CD4-positive, alpha-beta memory T cell (primary cell): ENCODE measurements around the gene DST. TPM values are rescaled to one million over a fixed set of nuclear protein-coding genes. Genes with fewer than 3 reads are reported as not detected.

Experiments used
- CTCF ChIA-PET: fragments of 350-600 bp; sonication (Branson Sonifier 250); formaldehyde crosslinking; loops from one replicate; lab custom pipeline; 2021; ENCODE audit warnings: inconsistent platforms; ENCODE audit not compliant: partially characterized antibody; lab: Charles Lee
- POLR2A ChIA-PET: fragments of 350-600 bp; sonication (Branson Sonifier 250); formaldehyde crosslinking; loops from one replicate; lab custom pipeline; 2021; ENCODE audit not compliant: partially characterized antibody; lab: Charles Lee
- DNase-seq, 5 donors: peaks; one replicate each; pipeline versions ENCODE4 v3.0.0 to v3.0.0-alpha.2; 2020 to 2022; ENCODE audit warnings: mixed read lengths in 1 of 5
- H3K27ac ChIP-seq: one replicate; pipeline ENCODE4 v1.7.0; 2013; ENCODE audit warnings: low read depth, low read length
- H3K27me3 ChIP-seq: 2 replicates; pipeline ENCODE4 v1.7.0; 2013; ENCODE audit warnings: mild to moderate bottlenecking, low read length, moderate library complexity; ENCODE audit not compliant: insufficient read depth
- H3K36me3 ChIP-seq: 2 replicates; pipeline ENCODE4 v1.7.0; 2013; ENCODE audit warnings: mild to moderate bottlenecking, low read length, moderate library complexity; ENCODE audit not compliant: insufficient read depth
- H3K4me1 ChIP-seq: 2 replicates; pipeline ENCODE4 v1.7.0; 2013; ENCODE audit warnings: mild to moderate bottlenecking, low read length, moderate library complexity; ENCODE audit not compliant: insufficient read depth
- H3K4me3 ChIP-seq, 2 donors: one replicate each; pipeline ENCODE4 v1.7.0; 2013; ENCODE audit warnings: low read length in 2 of 2, mild to moderate bottlenecking in 1 of 2
- H3K9me3 ChIP-seq, 2 donors: one replicate each; pipeline ENCODE4 v1.7.0; 2013; ENCODE audit warnings: low read length in 2 of 2, control low read depth in 1 of 2; ENCODE audit not compliant: control insufficient read depth in 1 of 2
- H3K27ac Mint-ChIP-seq, 7 donors: one replicate each; pipeline ENCODE4 v1.8.0; 2020 to 2021; ENCODE audit warnings: mixed read lengths in 7 of 7, mild to moderate bottlenecking in 6 of 7, inconsistent platforms in 3 of 7, moderate library complexity in 3 of 7
- H3K27me3 Mint-ChIP-seq, 2 donors: one replicate each; pipeline ENCODE4 v1.8.0; 2020 to 2021; ENCODE audit warnings: mixed read lengths in 2 of 2
- H3K36me3 Mint-ChIP-seq, 2 donors: one replicate each; pipeline ENCODE4 v1.8.0; 2020 to 2021; ENCODE audit warnings: mixed read lengths in 2 of 2, inconsistent platforms in 1 of 2, mild to moderate bottlenecking in 1 of 2
- H3K4me1 Mint-ChIP-seq, 4 donors: one replicate each; pipeline ENCODE4 v1.8.0; 2020 to 2021; ENCODE audit warnings: mixed read lengths in 4 of 4, mild to moderate bottlenecking in 1 of 4
- H3K4me3 Mint-ChIP-seq, 8 donors: one replicate each; pipeline ENCODE4 v1.8.0; 2020 to 2021; ENCODE audit warnings: mixed read lengths in 8 of 8, mild to moderate bottlenecking in 7 of 8, moderate library complexity in 6 of 8, inconsistent platforms in 3 of 8
- H3K9me3 Mint-ChIP-seq, 8 donors: one replicate each; pipeline ENCODE4 v1.8.0; 2020 to 2021; ENCODE audit warnings: mixed read lengths in 8 of 8, mild to moderate bottlenecking in 5 of 8, inconsistent platforms in 3 of 8, moderate library complexity in 1 of 8
- intact Hi-C: fragments of 100-400 bp; cut with micrococcal nuclease; formaldehyde crosslinking; loops from one replicate; pipeline ENCODE4 v1.15.1; 2023
- polyA plus RNA-seq, 2 donors: library from polyadenylated mRNA; unstranded; fragments of 300-500 nt; fragmentation: Illumina TruSeq; gene quantifications; one replicate each; pipeline ENCODE4 v1.2.3, GENCODE V29; 2021
- total RNA-seq, 2 experiments: library from RNA; stranded (reverse); gene quantifications; one replicate each; pipeline ENCODE4 v1.2.3, GENCODE V29; 2021

The DST gene
- total and polyA plus RNA-seq, 4 experiments from 2014 or later: 1.1 to 8.8 (median 5.2) TPM

DNA sequence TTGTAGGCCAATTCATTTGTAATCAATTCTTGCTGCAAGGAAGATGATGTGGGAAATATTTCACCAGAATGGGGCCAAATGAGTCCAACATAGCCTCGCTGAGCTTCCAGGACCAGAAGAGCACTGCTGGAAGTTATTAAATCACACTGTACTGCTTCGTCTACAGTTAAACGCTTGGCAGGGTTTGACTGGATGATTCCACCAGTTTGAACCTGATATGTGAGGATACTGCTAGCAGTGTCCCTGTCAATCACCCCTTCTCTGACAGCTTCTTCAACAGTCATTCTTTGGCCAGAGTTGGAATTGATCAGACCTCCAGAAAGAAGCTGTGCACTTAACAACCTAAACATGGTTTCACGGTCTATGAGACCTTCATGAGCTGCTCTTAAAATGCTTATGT is 34.4 kb downstream of the DST start:
- intact Hi-C loops: no loop called here
- no peaks in the 10 kb centered on the region for H3K4me1 Mint-ChIP-seq
- CTCF ChIA-PET: interaction anchor here (1.5 to 2.6 kb wide), 2 partner anchors 9 to 13 kb away, joined by 5 to 12 read pairs; no protein-coding TSS in a partner anchor

DNA sequence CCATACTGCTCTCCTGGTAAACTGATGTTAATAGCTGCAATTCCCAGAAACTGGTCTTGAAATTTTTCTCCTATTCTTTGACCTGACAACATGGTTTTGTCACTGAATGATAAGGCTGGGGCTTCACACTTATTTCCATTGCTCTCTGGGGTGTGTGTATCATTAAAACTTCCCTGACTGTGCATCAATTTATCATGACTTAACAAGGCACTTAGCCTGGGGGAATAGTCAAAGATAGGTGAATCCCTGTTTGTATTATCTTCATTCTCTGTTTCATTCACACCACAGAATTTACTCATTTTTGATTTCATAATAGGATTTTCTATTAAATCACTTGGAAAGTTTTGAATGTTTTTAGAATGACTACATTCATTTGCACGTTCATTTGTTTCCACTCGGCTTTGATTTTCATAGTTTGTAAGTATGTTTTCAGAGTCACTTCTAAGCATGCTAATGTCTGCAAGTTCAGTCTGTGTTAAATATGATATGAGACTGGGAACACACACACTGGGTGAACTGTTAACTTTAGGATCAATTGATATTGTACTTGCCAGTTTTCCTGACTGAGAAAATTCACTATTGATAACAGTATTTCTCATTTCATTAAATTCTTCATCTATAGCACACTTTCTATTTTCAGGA is 35.5 kb downstream of the DST start:
- H3K27ac Mint-ChIP-seq: no peak overlapping the region
- intact Hi-C loops: no loop called here
- POLR2A ChIA-PET: no interaction called here
- H3K4me1 Mint-ChIP-seq: no peaks in the 10 kb centered on the region
- peaks cover 0 to 2% (median 0%) of the 10 kb centered on the region in 8 donors for H3K9me3 Mint-ChIP-seq
- Histone ChIP-seq H3K36me3 (no peaks in the 10 kb centered on the region), H3K4me3 (no peak overlapping the region), H3K27me3 (no peaks in the 10 kb centered on the region), H3K9me3 (no peaks in the 10 kb centered on the region), H3K27ac (no peak overlapping the region), H3K4me1 (no peaks in the 10 kb centered on the region)
- DNase-seq: no peak
- no peaks in the 10 kb centered on the region for H3K36me3 Mint-ChIP-seq
- no peak overlapping the region for H3K4me3 Mint-ChIP-seq
- CTCF ChIA-PET: interaction anchor here (0.8 to 2.6 kb wide), 2 partner anchors 12 kb away, joined by 3 to 12 read pairs; no protein-coding TSS in a partner anchor
- H3K27me3 Mint-ChIP-seq: peaks cover 0 to 5% of the 10 kb centered on the region in 2 donors

More for the DNA sequence above, 34.4 kb downstream of the DST start:
- no peak overlapping the region for H3K4me3 ChIP-seq
- H3K36me3 ChIP-seq: no peaks in the 10 kb centered on the region
- no peak for DNase-seq
- Mint-ChIP-seq H3K4me3 (no peak overlapping the region), H3K36me3 (no peaks in the 10 kb centered on the region), H3K27ac (no peak overlapping the region), H3K9me3 (peaks cover 0 to 2% (median 0%) of the 10 kb centered on the region in 8 donors), H3K27me3 (peaks cover 0 to 5% of the 10 kb centered on the region in 2 donors)
- H3K4me1 ChIP-seq: no peaks in the 10 kb centered on the region
- POLR2A ChIA-PET: no interaction called here
- no peaks in the 10 kb centered on the region for H3K9me3 ChIP-seq
- no peaks in the 10 kb centered on the region for H3K27me3 ChIP-seq
- no peak overlapping the region for H3K27ac ChIP-seq

DNA sequence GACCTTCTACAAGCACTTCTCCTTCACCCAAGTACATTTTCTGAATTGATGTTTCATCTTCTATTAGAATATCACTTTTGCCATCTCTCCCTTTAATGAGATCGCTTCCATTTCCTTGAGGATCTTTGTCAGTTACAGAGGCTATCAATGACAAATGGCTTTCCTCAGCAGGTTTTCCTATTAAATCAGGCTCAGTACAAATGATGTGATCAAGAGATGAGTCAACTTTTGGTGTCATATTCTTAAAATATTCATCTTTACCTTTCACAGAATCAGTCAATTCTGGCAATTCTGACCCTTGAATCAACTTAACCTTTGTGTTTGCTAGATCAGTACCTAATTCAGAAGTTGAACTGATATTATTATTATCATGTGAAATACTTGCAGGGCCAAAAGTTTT is 37.3 kb downstream of the DST start:
- no peaks in the 10 kb centered on the region for H3K4me1 Mint-ChIP-seq
- POLR2A ChIA-PET: no interaction called here
- H3K4me3 ChIP-seq: no peak overlapping the region
- CTCF ChIA-PET: no interaction called here
- H3K4me1 ChIP-seq: no peaks in the 10 kb centered on the region
- H3K27me3 Mint-ChIP-seq: peaks cover 0 to 2% of the 10 kb centered on the region in 2 donors
- no peaks in the 10 kb centered on the region for H3K9me3 ChIP-seq
- H3K27ac Mint-ChIP-seq: no peak overlapping the region
- intact Hi-C loops: no loop called here
- H3K27me3 ChIP-seq: no peaks in the 10 kb centered on the region
- no peak for DNase-seq
- H3K36me3 ChIP-seq: no peaks in the 10 kb centered on the region
- H3K36me3 Mint-ChIP-seq: no peaks in the 10 kb centered on the region
- H3K27ac ChIP-seq: no peak overlapping the region
- H3K4me3 Mint-ChIP-seq: no peak overlapping the region
- no peaks in the 10 kb centered on the region for H3K9me3 Mint-ChIP-seq

DNA sequence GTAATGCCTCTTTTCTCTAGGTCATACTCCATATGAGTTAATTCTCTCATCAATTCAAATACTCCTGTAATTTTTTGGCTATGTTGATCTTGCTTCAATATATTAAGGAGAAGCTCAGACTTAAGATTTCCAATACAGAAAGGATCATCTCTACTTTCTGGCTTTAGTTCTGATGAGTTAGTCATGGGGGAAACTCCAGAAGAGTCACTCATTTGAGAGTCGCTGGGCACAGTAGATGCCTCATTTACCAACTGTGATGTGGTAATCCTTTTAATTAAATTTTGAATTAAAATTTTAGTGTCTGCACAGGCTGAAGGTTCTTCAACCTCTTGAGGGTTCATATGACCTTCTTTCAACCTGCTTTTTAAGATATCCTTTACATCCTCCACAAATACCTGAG is 38.5 kb downstream of the DST start:
- H3K36me3 ChIP-seq: no peaks in the 10 kb centered on the region
- no peaks in the 10 kb centered on the region for H3K36me3 Mint-ChIP-seq

DNA sequence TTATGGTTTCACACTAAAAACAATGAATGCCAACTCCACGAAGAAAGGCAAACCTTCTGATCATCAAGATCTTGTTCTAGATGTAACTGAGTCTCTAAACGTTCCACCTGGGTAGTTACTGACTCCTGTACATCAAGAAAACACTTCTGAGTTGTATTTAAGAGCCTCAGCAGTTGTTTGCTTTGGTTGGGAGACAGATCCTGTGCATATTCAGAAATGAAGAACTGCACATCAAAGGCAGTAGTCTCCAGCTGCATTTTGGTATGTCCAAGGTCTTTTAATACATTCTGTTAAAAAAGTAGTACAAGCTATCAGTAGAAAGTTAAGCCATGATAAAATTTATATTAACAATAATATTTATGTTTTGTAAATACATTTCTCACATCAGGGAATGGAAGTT is 41.3 kb downstream of the DST start:
- Histone ChIP-seq H3K36me3 (no peaks in the 10 kb centered on the region), H3K27ac (no peak overlapping the region), H3K4me1 (no peaks in the 10 kb centered on the region), H3K4me3 (no peak overlapping the region), H3K27me3 (no peaks in the 10 kb centered on the region), H3K9me3 (no peaks in the 10 kb centered on the region)
- no peak for DNase-seq
- no peaks in the 10 kb centered on the region for H3K4me1 Mint-ChIP-seq
- H3K4me3 Mint-ChIP-seq: no peak overlapping the region
- H3K36me3 Mint-ChIP-seq: no peaks in the 10 kb centered on the region
- peaks cover 0 to 2% of the 10 kb centered on the region in 2 donors for H3K27me3 Mint-ChIP-seq
- ChIA-PET POLR2A (no interaction called here), CTCF (no interaction called here)
- intact Hi-C loops: no loop called here
- no peak overlapping the region for H3K27ac Mint-ChIP-seq
- no peaks in the 10 kb centered on the region for H3K9me3 Mint-ChIP-seq

More for the DNA sequence above, 38.5 kb downstream of the DST start:
- intact Hi-C loops: no loop called here
- H3K27ac Mint-ChIP-seq: no peak overlapping the region
- peaks cover 0 to 2% of the 10 kb centered on the region in 2 donors for H3K27me3 Mint-ChIP-seq
- POLR2A ChIA-PET: no interaction called here
- no peaks in the 10 kb centered on the region for H3K9me3 ChIP-seq
- CTCF ChIA-PET: interaction anchor here (1.8 to 2.5 kb wide), 2 partner anchors 9 to 11 kb away, joined by 5 to 19 read pairs; no protein-coding TSS in a partner anchor
- no peaks in the 10 kb centered on the region for H3K4me1 Mint-ChIP-seq
- DNase-seq: no peak
- no peaks in the 10 kb centered on the region for H3K27me3 ChIP-seq
- H3K4me1 ChIP-seq: no peaks in the 10 kb centered on the region
- no peak overlapping the region for H3K4me3 Mint-ChIP-seq
- no peak overlapping the region for H3K4me3 ChIP-seq
- H3K27ac ChIP-seq: no peak overlapping the region
- H3K9me3 Mint-ChIP-seq: no peaks in the 10 kb centered on the region

DNA sequence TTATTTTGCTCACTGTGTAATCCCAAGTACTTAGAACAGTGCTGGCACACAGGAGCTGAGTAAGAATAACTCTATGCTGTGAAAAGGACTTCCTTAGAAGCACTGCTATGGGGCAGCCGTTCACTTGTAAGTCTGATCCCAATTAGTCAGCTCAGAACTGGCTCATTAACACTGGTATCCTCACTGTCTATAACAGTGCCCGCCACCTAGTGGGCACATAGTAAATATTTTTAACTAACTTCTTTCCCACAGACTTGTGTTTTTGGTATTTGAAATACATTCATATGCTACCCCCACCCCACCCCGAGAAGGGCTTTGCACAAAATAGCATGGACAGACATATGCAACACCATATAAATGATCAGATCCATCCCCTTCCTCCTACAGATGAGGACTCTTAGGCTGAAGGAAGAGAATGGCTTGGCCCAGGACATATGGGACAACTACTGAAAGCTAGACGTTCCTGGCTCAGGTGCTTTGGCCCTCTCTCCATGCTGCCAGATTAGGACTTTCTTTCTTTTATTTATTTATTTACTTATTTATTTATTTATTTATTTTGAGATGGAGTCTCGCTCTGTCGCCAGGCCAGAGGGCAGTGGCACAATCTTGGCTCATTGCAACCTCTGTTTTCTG is 47.1 kb downstream of the DST start:
- ChIA-PET CTCF (interaction anchor here (0.6 to 3.9 kb wide), 20 partner anchors 8 to 245 kb away, joined by 3 to 24 read pairs (median 6); partner anchors contain the start of gene DST), POLR2A (no interaction called here)
- Histone ChIP-seq H3K4me1 (peaks cover 17% of the 10 kb centered on the region), H3K4me3 (no peak overlapping the region), H3K27me3 (no peaks in the 10 kb centered on the region), H3K36me3 (no peaks in the 10 kb centered on the region), H3K9me3 (no peaks in the 10 kb centered on the region), H3K27ac (no peak overlapping the region)
- peak in 4 of 5 donors; percentile 20 to 28 (median 24) for DNase-seq
- H3K9me3 Mint-ChIP-seq: no peaks in the 10 kb centered on the region
- H3K27me3 Mint-ChIP-seq: no peaks in the 10 kb centered on the region
- peak overlapping the region in 1 of 8 donors; percentile 2 for H3K4me3 Mint-ChIP-seq
- peaks cover 13 to 25% (median 20%) of the 10 kb centered on the region in 4 donors for H3K4me1 Mint-ChIP-seq
- H3K36me3 Mint-ChIP-seq: no peaks in the 10 kb centered on the region
- intact Hi-C loops: loop anchor here (1.0 kb wide), 1 partner anchor 236 kb away; no protein-coding TSS in a partner anchor
- peak overlapping the region in 1 of 7 donors; percentile 42 for H3K27ac Mint-ChIP-seq

DNA sequence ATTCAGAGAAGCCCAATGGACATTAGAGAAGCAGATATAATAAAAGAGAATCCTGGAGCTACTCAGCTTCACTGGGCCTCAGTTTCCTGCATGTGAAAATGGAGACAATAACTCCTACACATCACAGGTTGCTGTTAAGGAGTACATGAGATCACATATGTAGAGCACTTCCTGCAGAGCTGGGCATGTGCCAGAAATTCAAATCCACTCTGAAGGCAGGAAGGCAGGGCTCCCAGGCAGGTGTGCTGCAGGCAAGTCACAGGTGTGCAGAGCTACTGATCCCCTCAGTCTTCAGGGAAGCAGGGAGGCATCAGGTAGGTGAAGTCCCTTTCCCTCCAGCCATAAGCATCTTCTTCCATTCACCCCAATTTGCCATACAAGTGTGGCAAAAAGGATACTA is 48.0 kb downstream of the DST start:
- Mint-ChIP-seq H3K4me1 (peaks cover 13 to 25% (median 20%) of the 10 kb centered on the region in 4 donors), H3K36me3 (no peaks in the 10 kb centered on the region), H3K4me3 (peak overlapping the region in 1 of 8 donors; percentile 80), H3K27me3 (no peaks in the 10 kb centered on the region), H3K27ac (peak overlapping the region in 1 of 7 donors; percentile 50), H3K9me3 (no peaks in the 10 kb centered on the region)
- no peaks in the 10 kb centered on the region for H3K9me3 ChIP-seq
- CTCF ChIA-PET: interaction anchor here (0.9 to 3.9 kb wide), 19 partner anchors 9 to 244 kb away, joined by 3 to 24 read pairs (median 6); partner anchors contain the start of gene DST
- H3K27ac ChIP-seq: no peak overlapping the region
- DNase-seq: peak in 3 of 5 donors; percentile 12 to 21 (median 15)
- H3K27me3 ChIP-seq: no peaks in the 10 kb centered on the region
- intact Hi-C loops: loop anchor here (1.0 to 5.0 kb wide), 2 partner anchors 235 to 723 kb away; partner anchors contain the start of gene PRIM2
- POLR2A ChIA-PET: no interaction called here
- H3K36me3 ChIP-seq: no peaks in the 10 kb centered on the region
- H3K4me3 ChIP-seq: no peak overlapping the region
- H3K4me1 ChIP-seq: peaks cover 17% of the 10 kb centered on the region
